ENCODE data around the gene TTLL8.
A peak's percentile ranks its signal among the peaks of the same experiment; 100 is the strongest.

The TTLL8 gene

DNA sequence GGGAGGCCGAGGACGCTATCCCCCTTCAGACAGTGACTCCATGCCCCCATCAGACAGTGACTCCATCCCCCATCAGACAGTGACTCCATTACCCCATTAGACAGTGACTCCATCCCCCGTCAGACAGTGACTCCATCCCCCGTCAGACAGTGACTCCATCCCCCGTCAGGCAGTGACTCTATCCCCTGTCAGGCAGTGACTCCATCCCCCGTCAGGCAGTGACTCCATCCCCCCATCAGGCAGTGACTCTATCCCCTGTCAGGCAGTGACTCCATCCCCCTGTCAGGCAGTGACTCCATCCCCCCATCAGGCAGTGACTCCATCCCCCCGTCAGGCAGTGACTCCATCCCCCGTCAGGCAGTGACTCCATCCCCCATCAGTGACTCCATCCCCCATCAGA lies 9.1 kb upstream of the TTLL8 start:
- Histone ChIP-seq H3K4me3 (ENCODE audit: low read depth, low read length) (no peak overlapping the region), H3K27ac (ENCODE audit: extremely low read depth, low read depth, low read length) (no peak overlapping the region), H3K4me1 (ENCODE audit: control insufficient read depth, insufficient read depth, low read length) (no peaks in the 10 kb centered on the region), H3K9me3 (ENCODE audit: control insufficient read depth, insufficient read depth, low read depth, low read length) (no peaks in the 10 kb centered on the region), H3K36me3 (ENCODE audit: control insufficient read depth in 2 of 2, insufficient read depth in 1 of 2, low read length in 2 of 2) (no peaks in the 10 kb centered on the region)
- no peak for TF ChIP-seq ZNF639 (tag by site-specific recombination; IDR thresholded peaks at IDR 0.05)
- TF ChIP-seq SETDB1 (IDR thresholded peaks at IDR 0.05; ENCODE audit: insufficient read length, low read length), result peak; percentile 69
- TF ChIP-seq ZNF24 (tag by site-specific recombination; IDR thresholded peaks at IDR 0.05), result no peak
- TF ChIP-seq, protein P1, sequence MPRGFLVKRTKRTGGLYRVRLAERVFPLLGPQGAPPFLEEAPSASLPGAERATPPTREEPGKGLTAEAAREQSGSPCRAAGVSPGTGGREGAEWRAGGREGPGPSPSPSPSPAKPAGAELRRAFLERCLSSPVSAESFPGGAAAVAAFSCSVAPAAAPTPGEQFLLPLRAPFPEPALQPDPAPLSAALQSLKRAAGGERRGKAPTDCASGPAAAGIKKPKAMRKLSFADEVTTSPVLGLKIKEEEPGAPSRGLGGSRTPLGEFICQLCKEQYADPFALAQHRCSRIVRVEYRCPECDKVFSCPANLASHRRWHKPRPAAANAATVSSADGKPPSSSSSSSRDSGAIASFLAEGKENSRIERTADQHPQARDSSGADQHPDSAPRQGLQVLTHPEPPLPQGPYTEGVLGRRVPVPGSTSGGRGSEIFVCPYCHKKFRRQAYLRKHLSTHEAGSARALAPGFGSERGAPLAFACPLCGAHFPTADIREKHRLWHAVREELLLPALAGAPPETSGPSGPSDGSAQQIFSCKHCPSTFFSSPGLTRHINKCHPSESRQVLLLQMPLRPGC (tag by site-specific recombination; IDR thresholded peaks at IDR 0.05), result no peak
- TF ChIP-seq ZNF658 (tag by site-specific recombination; IDR thresholded peaks at IDR 0.05), result no peak
- ChIA-PET CTCF (interaction anchor here (0.7 kb wide), 1 partner anchor 365 kb away, joined by 10 read pairs; no protein-coding TSS in a partner anchor), POLR2A (no interaction called here)

- no peaks in the 10 kb centered on the region for H3K36me3 ChIP-seq (ENCODE audit: control insufficient read depth in 2 of 2, insufficient read depth in 1 of 2, low read length in 2 of 2)
- no peaks in the 10 kb centered on the region for H3K4me1 ChIP-seq (ENCODE audit: control insufficient read depth, insufficient read depth, low read length)
- CTCF ChIA-PET, result no interaction called here
- POLR2A ChIA-PET, result no interaction called here
- TF ChIP-seq ZNF239 (tag by site-specific recombination; IDR thresholded peaks at IDR 0.05) (no peak), ZIC2 (tag by site-specific recombination; IDR thresholded peaks at IDR 0.05) (peak; percentile 78)
- no peak overlapping the region for H3K27ac ChIP-seq (ENCODE audit: extremely low read depth, low read depth, low read length)
- H3K9me3 ChIP-seq (ENCODE audit: control insufficient read depth, insufficient read depth, low read depth, low read length), result no peaks in the 10 kb centered on the region
- no peak overlapping the region for H3K4me3 ChIP-seq (ENCODE audit: low read depth, low read length)
Observed at GRCh38 chr22:50064453-50064852, 6.4 kb upstream of the TTLL8 start.

DNA sequence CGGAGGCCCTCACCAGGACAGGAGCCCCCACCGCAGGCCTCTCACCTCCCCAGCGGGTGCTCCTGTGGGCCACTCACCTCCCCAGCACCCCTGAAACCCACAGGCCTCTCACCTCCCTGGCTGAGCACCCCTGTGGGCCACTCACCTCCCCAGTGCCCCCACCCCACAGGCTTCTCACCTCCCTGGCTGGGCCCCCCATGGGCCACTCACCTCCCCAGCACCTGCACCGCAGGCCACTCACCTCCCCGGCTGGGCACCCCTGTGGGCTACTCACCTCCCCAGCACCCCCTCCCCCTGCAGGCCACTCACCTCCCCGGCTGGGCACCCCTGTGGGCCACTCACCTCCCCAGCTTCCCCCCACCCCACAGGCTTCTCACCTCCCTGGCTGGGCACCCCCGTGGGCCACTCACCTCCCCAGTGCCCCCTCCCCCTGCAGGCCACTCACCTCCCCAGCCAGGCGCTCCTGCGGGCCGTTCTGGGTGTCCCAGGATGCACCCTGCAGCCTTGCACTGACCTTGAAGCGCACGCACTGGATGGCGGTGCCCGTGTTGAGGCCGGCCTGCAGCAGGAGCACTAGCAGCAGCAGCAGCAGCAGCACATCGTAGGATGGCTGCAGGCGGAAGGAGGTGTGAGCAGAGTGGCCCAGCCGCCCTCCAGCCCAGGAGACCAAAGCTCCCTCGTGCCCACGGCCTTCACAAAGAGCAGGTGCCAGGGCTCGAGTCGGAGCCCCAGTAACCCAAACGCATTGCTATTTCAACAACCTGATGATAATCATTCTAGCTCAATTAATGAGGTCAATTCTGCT lies 5.7 kb upstream of the TTLL8 start:
- H3K36me3 ChIP-seq (ENCODE audit: control insufficient read depth in 2 of 2, insufficient read depth in 1 of 2, low read length in 2 of 2), result no peaks in the 10 kb centered on the region
- no peak overlapping the region for H3K4me3 ChIP-seq (ENCODE audit: low read depth, low read length)
- H3K4me1 ChIP-seq (ENCODE audit: control insufficient read depth, insufficient read depth, low read length), result no peaks in the 10 kb centered on the region
- TF ChIP-seq KLF9 (tag by site-specific recombination; IDR thresholded peaks at IDR 0.05; ENCODE audit: low read depth) (no peak), ZNF239 (tag by site-specific recombination; IDR thresholded peaks at IDR 0.05) (no peak), KLF16 (tag by site-specific recombination; IDR thresholded peaks at IDR 0.05) (no peak), ZNF701 (tag by site-specific recombination; IDR thresholded peaks at IDR 0.05) (no peak), GLIS1 (tag by site-specific recombination; IDR thresholded peaks at IDR 0.05) (peak; percentile 88), ZNF561 (tag by site-specific recombination; IDR thresholded peaks at IDR 0.05; ENCODE audit: borderline replicate concordance) (no peak), SP7 (tag by site-specific recombination; IDR thresholded peaks at IDR 0.05) (no peak), ZFHX2 (tag by site-specific recombination; conservative IDR thresholded peaks at IDR 0.05) (0 out of 2 replicates have a peak, but pooled peaks have one; percentile 10)
- ChIA-PET POLR2A (no interaction called here), CTCF (interaction anchor here (0.5 kb wide), 1 partner anchor 28 kb away, joined by 4 read pairs; no protein-coding TSS in a partner anchor)
- H3K9me3 ChIP-seq (ENCODE audit: control insufficient read depth, insufficient read depth, low read depth, low read length), result no peaks in the 10 kb centered on the region
- no peak overlapping the region for H3K27ac ChIP-seq (ENCODE audit: extremely low read depth, low read depth, low read length)

- POLR2A ChIA-PET, result no interaction called here
- H3K36me3 ChIP-seq (ENCODE audit: control insufficient read depth in 2 of 2, insufficient read depth in 1 of 2, low read length in 2 of 2), result no peaks in the 10 kb centered on the region
- no peak overlapping the region for H3K27ac ChIP-seq (ENCODE audit: extremely low read depth, low read depth, low read length)
- no peaks in the 10 kb centered on the region for H3K4me1 ChIP-seq (ENCODE audit: control insufficient read depth, insufficient read depth, low read length)
- H3K9me3 ChIP-seq (ENCODE audit: control insufficient read depth, insufficient read depth, low read depth, low read length), result no peaks in the 10 kb centered on the region
- no peak overlapping the region for H3K4me3 ChIP-seq (ENCODE audit: low read depth, low read length)
- CTCF ChIA-PET, result no interaction called here
- TF ChIP-seq ZIC2 (tag by site-specific recombination; IDR thresholded peaks at IDR 0.05) (no peak), FEZF1 (tag by site-specific recombination; IDR thresholded peaks at IDR 0.05) (no peak), ZNF335 (tag by site-specific recombination; conservative IDR thresholded peaks at IDR 0.05) (no peak), ZNF792 (tag by site-specific recombination; IDR thresholded peaks at IDR 0.05) (no peak), ZNF157 (tag by site-specific recombination; IDR thresholded peaks at IDR 0.05) (no peak), ZNF645 (tag by site-specific recombination; IDR thresholded peaks at IDR 0.05) (no peak), YY1 (tag by site-specific recombination; IDR thresholded peaks at IDR 0.05) (no peak), ZBTB26 (tag by site-specific recombination; optimal IDR thresholded peaks at IDR 0.05) (no peak), ZFP37 (tag by site-specific recombination; IDR thresholded peaks at IDR 0.05) (no peak), ZFP3 (tag by site-specific recombination; IDR thresholded peaks at IDR 0.05; ENCODE audit: low read depth) (no peak)
Observed at GRCh38 chr22:50062509-50063135, 4.5 kb upstream of the TTLL8 start.

All from HEK293 (cell line).